Endometrium (tissue), 2 donors: ENCODE results near the gene VWA8.
"Not testable (repeated sequence)": the region's sequence is repeated elsewhere in the genome, so short reads cannot be mapped to it uniquely, and the experiment has no call there.

ENCODE experiments used
- FAIRE-seq: peaks from 2 replicates; lab custom pipeline; 2012; peaks lifted over from hg19 to GRCh38; lab: Jason Lieb, UNC
- donor health status: control.
- donor health status: control.

Gene VWA8

DNA sequence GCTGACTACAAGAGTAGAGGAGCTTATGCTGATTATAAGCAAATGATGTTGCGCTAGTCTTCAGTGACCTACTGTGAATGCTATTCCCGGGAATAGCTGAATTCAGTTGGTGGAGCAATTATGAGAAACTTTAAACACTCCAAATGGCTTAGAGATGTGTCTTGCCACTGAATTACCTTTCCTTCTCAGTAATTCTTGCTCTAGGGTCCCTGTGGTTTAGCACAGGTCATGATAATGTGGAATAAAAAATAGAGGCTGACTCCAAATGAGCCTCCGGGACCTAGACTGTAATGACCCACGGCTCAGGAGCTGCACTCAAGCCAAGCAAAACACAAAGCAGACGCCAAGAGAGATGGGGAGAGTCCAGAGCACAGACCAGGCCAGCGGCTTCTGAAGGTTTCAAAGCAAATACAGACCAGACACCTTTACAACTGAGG, 378.9 kb downstream of the VWA8 start:
- no peak for FAIRE-seq

DNA sequence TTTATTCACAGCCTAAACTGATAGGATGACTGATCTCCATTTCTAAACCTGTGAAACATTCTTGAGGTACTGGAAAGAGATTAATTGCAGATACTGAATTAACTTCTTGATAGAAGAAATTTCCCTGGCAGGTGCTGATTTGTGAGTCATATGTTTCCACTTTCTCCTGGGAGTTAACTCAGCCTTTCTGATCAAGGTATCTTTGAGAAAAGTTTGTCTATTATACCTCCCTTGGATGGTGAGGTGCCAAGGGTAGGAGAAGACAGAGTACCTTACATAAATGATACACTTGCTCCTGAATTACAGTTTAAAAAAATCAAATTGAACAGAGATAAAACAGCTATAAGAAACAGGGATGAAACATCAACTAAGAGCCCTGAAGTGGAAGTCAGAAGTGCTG, 380.6 kb downstream of the VWA8 start:
- no peak for FAIRE-seq

DNA sequence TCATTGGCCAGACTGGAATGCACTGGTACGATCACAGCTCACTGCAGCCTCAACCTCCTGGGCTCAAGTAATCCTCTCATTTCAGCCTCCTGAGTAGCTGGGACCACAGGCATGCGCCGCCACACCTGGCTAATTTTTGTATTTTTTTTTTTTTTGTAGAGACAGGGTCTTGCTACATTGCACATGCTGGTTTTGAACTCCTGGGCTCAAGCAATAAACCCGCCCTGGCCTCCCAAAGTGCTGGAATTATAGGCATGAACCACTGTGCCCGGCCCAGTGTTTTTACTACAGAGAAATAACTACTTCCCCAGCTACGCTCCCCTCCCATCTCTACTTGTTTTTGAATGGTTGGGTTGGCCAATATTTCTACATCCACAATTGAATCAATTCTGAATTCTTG, 381.0 kb downstream of the VWA8 start:
- no peak for FAIRE-seq

DNA sequence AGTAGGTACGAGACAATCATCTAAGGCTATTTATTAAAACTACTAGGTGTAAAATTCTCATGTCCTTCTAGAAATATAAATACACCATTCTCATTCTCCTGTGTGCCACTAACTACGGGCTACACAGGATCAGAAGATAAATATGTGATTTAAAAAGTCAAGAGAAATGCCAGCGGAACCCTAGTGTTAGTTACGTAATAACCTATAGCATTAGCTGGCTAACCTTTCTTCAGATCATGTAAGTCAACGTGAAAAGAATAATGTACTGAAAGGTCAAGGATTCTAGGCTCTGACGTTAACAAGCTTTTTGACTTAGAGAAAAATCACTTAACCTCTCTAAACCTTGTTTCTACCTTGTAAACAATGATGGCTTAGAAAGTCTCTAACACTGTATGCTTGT, 381.7 kb downstream of the VWA8 start:
- FAIRE-seq: no peak

DNA sequence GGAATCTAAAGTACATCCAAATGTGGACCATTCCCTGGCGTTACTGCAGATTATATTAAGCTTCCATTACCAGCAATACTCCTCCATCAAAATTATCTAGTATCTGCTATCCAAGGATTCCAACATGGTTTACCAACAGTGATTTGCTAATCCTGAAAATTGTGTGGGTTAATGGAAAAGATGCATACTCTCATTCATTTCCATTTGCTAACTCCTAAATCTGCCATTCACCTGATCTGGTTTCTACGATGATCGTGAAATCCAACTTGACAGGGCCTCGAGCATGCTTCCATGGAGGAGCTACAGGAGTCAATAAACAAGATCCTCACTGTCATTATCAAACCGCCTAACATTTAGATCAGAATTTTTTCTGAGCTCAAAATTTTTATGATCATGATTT, 382.5 kb downstream of the VWA8 start:
- no peak for FAIRE-seq

DNA sequence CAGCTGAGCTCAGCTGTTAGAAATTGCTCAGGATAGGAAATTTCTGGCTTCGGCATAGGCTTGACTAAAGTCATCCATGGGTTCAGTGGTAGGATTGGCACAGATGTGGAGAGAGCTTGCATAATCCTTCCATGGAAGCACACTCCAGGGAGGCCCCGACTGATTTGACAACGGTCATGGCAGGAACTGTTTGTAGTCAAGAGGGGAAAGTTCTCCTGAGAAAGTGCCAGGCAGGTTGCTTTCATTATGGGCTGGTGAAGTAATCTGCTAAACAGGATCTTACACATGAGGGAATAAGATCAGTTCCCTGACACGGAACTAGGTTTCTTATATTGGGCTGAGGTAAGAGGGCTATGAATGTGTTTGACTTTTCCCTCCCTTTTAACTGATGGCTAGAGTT, 383.5 kb downstream of the VWA8 start:
- FAIRE-seq: no peak

DNA sequence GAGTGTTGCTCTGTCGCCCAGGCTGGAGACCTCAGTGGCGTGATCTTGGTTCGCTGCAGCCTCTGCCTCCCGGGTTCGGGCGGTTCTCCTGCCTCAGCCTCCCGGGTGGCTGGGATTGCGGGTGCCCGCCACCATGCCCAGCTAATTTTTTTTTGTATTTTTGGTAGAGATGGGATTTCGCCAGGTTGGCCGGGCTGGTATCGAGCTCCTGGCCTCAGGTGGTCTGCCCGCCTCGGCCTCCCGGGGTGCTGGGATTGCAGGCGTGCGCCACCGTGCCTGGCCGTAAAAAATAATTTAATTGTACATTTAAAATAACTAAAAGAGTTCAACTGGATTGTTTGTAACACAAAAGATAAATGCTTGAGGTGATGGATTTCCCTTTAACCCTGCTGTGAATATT, 387.3 kb downstream of the VWA8 start:
- FAIRE-seq: not testable (repeated sequence)

DNA sequence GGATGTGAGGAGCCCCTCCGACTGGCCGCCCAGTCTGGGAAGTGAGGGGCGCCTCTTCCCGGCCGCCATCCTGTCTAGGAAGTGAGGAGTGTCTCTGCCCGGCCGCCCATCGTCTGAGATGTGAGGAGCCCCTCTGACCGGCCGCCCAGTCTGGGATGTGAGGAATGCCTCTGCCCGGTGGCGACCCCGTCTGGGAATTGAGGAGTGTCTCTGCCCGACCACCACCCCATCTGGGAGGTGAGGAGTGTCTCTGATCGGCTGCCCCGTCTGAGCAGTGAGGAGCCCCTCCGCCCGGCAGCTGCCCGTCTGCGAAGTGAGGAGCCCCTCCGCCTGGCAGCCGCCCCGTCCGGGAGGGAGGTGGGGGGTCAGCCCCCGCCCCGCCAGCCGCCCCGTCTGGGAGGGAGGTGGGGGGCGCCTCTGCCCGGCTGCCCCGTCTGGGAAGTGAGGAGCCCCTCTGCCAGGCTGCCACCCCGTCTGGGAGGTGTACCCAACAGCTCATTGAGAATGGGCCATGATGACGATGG, 389.0 kb downstream of the VWA8 start:
- not testable (repeated sequence) for FAIRE-seq

DNA sequence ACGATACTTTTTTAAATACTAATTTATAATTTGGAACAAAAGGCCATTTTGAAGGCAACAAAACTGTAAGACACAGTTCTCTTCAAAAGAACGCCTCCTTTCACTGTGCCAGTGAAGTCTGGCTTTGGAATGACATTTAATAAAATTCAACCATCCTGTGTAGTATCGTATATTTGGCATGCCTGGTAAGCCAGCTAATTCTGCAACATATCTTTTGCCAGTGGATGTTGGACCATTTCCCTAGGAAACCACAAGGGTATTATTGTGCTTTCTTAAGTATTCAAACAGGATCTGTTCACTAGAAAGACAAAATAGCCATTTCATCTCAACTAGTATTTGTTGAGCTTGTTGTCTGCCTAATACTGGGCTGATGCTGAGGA, 391.9 kb downstream of the VWA8 start:
- FAIRE-seq: no peak

DNA sequence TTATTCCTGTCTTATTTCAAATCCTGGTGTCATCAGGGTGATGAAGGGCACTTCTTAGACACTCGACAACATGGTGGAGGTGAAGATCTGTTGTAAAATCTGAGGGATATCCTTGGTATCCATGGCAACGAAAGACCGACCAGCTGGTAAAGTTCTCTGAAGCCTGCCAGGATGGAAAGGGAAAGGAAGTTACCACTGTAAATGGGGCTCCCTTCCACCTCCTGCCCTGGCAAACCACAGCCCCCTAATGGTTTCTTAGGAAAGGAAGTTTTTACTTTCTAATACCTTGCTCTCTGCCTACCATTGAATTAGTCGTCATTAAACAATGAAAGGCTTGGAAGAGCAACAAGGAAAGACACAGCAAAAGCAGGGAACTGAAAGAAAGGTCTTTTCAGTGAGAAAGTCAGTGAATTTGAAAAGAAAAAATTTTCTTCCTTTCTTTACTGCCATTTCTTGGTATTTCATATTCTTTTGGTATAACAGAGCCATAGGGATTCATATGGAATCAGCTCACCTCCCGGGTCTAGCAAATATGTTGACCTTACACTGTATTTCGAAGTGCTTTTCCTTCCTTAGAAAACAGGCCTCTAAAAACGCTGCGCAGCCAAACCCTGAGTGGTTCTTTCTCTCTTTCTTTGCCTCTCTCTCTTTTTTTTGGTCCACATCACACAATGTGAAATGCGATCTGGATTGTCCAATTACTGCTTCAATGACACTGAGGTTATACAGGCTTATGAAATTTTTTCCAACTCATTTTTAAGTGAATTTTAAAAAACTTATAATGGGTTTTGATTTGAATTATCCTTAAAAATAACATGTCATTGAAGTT, 392.6 kb downstream of the VWA8 start:
- FAIRE-seq: no peak

DNA sequence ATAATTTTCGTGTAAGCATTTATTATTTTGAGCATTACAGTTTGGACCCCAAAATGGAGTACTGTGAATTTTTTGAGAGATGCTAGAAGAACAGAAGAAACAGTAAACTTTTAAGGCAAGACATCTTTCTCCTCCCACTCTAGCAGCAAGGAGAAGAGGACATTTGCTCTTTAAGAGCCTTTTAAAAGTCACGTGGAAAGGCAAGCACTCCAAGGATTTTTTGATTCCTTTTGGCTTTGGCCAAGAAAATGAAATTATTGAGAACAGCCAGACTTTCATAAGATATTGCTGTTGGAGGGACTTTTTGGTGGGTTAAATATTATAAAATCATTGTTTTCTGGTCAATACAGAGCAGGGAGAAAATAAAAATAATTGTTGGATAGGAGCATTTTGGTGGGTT, 393.5 kb downstream of the VWA8 start:
- FAIRE-seq: no peak

DNA sequence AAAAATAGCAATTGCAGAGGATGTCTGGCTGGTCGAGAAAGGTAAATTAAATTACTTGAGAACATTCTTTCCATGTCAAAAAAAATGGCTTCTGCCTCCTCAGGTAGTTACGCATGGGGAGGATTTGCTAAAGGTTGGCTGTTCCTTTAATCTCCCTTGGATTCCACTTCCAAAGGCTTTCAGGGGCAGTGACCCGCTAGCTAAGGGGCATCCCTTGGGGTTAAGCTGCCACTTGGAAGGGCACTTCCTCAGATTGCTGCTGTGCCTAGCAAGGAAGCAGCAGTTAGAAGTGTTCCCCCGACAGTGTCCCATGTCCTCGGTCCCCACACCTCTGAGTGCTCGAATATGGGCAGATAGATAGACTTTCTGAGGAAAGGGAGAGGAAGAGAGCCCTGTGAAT, 395.1 kb downstream of the VWA8 start:
- no peak for FAIRE-seq

DNA sequence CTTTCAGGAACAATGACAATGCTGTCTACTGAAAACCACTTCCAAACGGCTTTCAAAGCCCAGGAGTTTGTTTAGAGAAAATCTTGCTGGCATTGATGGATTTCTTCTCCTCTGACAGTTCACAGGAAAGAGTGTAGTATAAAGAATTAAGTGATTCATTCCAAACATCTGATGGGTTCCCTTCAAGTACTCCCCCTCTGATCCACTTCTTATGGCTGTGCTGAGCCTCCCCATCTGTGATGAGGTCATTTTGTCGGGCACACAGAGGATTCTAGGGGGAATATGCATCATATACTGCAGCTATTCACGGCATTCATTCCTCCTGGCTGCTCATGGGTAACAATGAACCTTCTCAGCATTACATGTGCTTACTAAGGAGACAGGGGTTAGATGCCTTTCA, 395.7 kb downstream of the VWA8 start:
- FAIRE-seq: no peak

DNA sequence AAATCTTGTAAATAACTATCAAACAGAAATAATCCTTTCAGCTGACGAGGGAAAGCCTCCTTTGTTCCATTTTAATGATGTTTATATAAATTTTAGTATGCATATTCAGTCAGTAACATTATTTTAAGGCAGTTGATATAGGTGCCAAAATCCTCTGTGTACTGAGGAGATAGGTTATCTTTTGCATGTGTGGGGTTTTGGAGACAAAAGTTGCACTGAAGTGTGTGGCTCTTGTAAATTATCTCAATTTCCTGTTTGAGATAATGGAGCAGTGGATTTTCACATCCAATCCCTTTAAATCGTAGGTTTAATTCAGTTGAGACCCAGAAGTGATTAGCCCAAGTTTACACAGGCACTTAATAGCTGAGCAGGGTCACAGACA, 396.9 kb downstream of the VWA8 start:
- FAIRE-seq: no peak

DNA sequence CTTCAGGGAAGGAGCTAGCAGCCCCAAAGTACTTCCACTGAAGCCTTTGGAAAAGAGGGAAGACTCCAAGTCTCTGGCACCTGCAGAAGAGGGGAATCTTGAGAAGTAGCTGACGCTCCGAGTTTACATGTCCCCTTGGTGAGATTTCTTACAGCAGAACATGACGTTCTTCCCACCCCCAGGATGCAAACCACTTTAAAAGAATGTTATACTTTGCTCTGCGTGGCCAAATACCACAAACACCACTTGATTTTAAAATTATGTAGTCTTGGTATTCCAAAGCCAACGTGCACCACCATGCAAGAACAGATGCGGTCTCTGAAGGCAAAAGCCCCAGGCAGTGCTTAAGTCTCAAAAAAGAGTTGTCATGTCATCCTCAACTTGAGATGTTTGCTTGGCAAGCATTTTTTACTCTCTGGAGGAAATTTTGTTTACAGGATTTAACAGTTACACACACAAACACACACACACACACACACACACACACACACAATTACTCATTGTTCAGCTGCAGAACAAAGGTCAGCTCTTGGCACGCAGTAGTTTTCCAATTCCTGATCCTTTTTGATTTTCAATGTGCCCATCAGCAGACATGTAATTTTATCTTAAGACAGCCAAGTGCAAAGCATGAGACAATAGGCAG, 397.4 kb downstream of the VWA8 start:
- FAIRE-seq: no peak

DNA sequence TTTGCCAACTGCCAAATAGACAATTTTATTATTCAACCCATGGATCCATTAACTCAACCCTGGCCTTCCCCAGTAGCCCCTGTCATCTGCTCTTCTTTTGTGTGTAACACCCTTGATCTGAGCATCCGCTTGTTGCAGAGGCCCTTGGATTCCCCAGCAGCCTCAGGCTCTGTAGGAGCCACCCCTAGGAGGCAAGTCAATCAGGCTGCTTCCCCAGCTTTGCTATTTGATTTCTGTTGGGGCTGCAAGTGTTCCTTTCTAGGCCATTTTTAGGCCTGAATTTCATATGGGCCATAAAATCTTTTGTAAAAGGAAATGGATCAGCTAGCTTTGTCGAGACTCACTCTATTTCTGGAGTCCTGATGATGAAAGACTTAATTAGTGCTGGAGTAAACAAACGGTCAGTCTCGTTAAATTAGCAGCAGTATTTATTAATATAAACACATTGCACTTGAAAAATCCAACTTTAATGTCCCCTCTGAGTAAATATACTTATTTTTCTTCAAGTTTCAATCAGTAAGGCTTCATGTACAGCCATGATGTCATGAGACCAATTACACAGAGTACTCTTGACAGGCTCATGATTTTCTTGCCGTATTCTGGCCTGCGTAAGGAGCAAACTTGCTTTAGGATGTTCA, 398.2 kb downstream of the VWA8 start:
- FAIRE-seq: no peak

DNA sequence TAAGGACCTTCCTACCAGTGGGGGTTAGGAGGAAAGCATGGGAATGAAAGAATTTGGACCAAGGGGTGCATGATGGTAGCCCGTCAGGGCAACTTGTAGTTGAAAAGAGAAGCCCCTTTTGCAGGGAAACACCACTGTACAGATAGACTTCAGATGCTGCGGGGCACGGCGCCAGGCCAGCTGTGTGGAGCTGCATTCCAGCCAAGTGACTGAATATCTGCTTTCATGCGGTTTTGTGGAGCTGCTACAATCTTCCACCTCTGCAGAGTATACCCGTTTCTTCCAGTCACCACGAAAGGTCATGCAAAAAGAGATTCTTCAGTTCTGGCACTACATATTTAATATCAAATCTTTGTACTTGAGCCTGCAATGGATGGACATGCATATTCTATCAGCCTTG, 398.8 kb downstream of the VWA8 start:
- no peak for FAIRE-seq

DNA sequence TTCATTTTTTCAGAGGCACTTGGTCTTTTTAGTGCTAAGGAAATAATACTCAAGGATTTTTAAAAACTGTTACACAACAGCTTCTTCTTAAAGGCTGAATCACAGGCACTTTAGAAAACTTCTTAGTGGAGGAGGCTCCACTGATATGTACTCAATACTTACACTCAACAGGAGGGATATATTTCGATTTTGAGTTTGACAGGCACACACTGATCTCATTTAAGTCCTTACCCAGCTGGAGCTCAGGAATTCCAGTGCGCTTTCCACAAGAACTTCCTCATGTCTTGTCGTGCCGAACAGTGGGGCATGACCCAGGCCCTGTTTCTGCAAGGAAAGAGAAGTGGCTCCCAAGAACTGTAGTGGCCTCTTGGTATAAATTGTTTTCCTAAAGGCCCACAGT, 399.7 kb downstream of the VWA8 start:
- FAIRE-seq: no peak

DNA sequence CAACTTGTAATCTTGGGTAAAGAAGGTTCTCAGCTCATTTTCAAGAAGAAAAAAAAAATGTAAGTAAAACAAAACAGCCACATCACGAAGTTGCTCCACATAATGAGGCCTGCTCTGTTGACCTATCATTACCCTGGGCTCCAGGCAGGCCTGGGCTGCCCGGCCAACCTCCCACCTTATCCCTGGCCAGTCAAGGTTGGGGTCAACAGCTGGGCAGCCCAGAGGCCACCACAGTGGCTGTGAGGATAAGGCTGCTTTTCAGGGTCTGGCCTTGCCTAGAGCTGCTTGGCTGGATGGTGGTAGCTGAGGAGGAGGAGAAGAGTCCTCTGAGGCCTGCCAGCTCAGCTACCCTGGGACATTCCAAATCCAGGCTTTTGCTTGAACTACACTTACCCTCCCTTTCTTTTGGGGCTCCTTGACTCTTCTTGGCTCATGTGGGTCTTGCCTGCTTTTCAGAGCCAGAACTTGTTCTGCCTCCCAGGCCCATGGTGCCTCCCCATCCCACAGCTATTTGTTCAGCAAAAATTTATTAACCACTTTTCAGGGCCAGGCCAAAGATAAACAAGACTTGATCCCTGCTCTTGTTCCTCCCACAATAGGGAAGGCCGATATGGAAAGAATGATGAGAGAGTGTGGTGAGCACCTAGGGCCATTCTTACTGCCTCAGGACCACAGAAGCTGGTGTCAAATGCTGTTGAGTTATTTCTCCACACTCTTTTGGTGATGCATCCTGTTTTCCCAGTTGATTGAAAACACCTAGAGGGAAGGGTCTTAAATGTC, 401.9 kb downstream of the VWA8 start:
- no peak for FAIRE-seq

DNA sequence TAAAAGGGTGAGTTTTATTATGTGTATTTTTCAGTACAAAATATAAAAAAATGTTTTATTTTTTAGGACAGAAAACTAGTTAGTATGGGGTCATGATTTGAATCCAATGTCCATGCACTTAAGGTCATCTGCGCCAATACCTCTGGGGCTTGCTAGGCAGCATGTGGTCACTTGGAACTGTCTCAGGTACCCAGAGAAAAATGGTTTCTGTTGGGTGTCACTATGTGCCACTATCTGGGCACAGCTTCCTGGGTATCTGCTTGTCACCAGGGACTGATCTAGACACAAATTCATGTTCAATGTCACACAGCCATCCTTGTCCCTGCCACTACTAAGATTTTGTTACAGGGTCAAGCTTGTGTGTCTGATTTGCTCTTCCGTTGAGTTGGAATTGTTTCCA, 403.2 kb downstream of the VWA8 start:
- FAIRE-seq: no peak

DNA sequence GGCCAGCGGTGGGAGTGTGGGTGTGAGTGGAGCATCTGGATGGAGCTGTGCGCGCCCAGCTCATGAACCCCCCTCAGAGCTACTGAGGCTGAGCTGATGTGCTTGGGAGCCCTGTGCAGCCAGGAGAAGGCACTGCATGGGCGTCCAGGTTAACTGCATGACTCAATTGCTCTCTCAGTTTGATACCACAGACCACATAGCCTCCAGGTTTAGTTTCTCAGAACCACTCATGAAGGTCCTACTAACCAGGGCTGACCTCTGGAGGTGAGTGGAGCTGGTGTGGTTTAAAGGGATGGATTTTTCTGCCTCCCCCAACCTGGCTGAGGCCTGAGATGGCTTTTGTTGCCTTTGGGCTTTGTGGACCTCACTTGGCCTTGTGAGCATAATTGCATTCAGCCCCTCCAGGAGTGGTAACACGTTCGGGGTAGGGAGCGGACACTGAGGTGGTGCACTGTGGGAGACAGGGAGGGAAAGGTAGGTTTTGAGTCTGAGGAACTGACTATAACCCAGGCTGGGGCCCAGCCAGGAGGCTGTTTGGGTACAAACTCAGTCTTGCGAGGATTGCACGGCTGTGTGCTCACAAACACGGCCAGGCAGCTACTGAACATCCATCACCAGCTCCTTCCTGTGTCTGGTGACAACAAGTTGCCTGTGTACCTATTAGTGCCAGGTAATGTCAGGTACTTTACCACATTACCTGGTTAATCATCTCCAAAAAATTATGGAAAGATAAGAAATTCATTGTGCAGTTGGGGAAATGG, 406.1 kb downstream of the VWA8 start:
- no peak for FAIRE-seq

DNA sequence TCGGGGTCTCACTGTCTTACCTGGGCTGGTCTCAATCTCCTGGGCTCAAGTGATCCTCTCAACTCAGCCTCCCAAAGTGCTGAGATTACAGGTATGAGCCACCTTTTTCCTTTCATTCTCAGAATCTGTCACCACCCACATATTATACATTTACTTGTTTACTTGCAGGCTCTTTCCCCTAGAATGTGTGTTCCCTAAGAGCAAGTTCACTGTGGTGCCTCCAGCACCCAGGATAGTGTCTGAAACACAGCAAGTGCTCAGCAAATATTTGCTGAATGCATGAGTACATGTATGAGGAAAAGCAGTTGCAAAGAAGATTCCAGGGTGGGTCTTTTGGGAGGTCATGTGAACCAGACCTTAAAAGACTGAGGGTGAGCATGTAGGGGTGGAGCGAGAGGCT, 406.7 kb downstream of the VWA8 start:
- no peak for FAIRE-seq
